NCI-H2107 (cell line): ENCODE data around the gene RNF144B.
"Not testable (repeated sequence)": the region's sequence is repeated elsewhere in the genome, so short reads cannot be mapped to it uniquely, and the experiment has no call there.

Experiments used
- DNase-seq: peaks from one replicate; lab custom pipeline; 2025; lab: John Stamatoyannopoulos, UW

The RNF144B gene

DNA sequence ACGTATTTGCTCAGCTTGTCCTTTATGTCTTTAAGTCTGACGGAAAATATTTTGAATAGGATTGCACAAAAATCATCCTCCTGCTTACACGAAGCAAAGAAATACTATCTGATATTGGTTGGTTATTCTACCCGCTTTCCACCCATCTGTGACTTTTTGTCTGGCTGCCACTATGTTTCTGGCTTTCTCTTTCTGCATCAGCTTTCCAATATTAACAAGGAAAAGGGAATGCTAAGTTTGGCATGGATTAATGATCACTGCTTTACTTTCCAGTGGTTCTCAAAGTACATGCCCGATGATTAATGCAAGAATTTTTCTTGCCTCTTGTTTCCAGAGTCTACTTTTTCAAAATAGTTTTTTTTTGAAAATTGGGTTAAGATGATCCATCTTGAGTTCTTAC, 57.0 kb downstream of the RNF144B start:
- DNase-seq = no peak

DNA sequence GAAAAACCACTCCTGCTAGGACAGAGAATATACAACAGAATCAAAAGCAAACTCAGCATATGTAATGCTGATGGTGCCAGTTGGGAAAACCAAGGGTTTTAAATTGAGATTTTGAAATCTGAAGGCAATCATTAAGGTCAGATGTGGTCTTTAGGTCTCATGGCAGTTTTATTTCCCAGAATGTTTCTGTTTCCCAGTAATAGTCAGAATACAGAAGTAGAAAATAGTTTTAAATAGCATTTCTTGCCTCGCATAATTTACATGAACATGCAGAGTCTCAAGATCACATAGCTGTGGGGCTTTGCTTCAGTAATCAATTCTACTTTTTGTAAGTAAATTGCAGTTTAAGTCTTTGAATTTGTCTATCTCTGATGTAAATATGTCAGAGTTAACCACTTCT, 58.1 kb downstream of the RNF144B start:
- no peak for DNase-seq

DNA sequence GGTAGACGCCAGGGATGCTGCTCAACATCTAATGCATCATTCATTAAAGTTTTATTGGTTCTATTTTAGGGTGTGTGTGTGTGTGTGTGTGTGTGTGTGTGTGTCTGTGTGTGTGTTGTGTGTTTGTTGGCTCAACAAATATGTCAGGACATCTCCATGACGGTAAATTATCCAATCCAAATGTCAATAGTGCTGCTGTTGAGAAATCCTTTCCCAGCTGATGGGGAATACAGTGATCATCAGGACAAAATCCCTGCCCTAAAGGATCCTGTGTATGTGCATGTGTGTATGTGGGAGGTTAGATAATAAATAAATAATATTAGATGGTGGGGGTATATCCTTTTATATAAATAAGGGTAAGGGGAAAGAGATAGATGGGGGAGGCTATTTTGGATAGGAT, 59.6 kb downstream of the RNF144B start:
- no peak for DNase-seq

DNA sequence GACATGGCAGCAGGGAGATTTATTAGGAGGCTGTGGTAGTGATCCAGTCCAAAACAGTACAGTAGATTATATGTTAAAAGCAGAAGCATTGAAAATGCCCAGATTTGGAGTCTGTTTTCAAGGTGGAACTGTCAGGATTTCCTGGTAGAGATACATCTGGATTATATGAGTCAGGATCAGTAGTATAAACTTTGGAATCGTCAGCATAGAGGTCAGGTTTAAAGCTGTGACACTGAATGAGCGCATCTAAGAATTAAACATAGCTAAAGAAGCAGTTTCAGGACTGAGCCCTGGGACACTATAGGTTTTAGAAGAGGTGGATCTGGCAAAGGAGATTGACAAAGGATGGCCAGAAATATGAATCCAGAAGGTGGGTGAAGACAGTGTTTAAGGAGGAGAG, 60.4 kb downstream of the RNF144B start:
- no peak for DNase-seq

DNA sequence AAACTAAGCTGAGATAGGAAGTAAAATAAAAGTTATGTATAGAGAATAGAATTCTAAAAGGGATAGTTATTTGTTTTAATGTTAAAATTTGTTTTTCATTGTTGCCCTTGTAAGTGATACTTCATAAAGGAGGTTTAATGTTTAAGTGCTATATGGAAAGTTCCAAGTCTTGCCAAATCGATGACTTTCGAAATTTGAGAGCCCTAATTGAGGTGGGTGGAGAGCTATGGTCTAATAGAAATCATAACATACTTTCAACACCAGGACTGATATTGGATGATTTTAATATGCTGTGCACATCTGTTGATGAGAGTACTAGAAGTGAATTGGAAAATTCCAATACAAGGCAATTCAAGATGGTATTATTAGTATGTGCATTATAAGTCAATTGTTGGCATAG, 64.6 kb downstream of the RNF144B start:
- DNase-seq = no peak

DNA sequence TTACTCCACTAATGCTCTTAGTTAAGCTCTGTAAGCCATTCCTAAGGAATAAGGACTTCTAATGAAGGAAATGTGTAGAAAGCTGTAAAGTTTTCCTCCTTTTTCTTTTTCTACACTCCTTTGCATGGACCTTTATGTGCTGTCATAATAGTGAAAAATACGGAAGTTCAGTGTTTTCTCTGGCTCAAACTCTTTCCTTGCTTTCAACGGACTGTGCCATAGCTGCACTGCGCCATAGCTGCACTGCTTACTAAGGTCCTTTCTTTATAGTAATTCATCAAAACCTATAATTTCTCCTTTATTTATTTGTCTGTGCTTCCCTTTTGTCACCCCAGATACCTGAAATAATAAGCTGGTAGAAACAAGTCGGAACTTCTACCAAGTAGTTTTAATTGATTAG, 67.3 kb downstream of the RNF144B start:
- no peak for DNase-seq

DNA sequence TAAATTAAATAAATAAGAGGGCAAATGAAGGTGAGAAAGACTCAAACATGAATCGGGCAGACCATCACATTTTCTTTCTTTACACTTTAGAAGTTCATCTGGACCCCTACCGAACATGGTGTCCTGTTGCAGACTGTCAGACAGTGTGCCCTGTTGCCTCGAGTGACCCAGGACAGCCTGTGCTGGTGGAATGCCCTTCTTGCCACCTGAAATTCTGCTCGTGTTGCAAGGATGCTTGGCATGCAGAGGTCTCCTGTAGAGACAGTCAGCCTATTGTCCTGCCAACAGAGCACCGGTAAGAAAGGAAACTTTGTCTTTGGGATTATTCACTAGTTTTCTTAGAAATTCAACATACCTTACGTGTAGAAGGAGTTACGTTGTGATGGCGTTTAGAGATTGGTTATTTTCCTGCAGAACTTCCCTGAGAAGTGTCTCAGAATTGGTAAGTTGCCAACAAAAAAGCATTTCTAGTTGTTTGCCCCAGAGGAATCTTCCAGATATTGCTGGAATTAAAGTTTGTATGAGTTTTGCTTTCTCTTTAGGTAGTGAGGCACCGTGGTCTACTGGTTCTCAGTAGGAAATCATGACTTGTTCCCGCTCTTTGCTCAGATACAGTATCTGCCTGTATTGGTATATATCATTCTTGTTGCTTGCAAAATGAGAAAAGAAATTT, 70.1 kb downstream of the RNF144B start:
- no peak for DNase-seq

DNA sequence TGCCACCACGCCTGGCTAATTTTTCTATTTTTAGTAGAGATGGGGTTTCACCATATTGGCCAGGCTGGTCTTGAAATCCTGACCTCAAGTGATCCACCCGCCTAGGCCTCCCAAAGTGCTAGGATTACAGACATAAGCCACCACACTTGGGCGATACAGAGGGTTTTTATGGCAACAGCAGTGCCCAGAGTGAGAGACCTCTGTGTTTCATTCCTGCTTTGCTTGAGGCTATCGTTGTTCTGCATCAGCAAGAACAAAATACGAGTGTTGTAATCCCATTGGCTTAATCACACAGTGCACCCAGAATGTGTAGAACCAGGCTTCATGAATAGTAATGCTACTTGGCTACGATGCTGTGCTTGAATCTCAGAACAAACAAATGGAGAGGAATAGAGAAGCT, 70.9 kb downstream of the RNF144B start:
- not testable (repeated sequence) for DNase-seq

DNA sequence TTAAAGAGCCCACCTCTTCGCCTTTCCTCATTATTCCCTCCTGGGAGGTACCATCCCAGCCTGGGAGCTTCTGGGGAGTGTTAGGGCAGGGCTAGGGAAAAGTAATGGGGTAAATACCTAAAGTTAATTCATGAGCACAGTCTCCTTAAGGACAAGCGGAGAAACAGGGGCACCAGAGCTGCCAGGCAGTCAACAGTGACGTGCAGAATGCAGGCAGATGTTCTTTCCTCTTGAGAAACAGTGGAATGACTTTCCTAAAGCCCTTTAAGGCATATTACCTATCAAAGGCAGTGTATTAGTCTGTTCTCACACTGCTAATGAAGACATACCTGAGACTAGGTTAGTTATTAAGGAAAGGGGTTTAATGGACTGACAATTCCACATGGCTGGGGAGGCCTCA, 76.3 kb downstream of the RNF144B start:
- no peak for DNase-seq

DNA sequence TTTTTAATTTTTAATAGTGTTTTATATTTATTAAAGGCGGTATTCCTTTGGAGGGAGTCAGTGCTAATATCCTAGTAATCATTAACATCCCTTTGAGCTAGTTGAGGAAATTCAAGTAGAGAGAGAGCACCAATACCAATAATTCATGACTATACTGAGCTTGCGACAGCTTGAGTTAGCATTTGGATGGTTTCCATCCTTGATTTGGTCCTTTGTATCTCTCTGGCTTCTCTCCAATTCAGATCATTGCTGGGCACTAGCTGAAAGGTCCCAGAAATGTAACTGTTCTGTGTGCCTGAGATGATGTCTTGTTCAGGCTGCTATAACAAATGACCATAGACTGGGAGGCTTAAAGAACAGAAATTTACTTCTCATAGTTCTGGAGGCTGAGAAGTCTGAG, 77.0 kb downstream of the RNF144B start:
- no peak for DNase-seq

DNA sequence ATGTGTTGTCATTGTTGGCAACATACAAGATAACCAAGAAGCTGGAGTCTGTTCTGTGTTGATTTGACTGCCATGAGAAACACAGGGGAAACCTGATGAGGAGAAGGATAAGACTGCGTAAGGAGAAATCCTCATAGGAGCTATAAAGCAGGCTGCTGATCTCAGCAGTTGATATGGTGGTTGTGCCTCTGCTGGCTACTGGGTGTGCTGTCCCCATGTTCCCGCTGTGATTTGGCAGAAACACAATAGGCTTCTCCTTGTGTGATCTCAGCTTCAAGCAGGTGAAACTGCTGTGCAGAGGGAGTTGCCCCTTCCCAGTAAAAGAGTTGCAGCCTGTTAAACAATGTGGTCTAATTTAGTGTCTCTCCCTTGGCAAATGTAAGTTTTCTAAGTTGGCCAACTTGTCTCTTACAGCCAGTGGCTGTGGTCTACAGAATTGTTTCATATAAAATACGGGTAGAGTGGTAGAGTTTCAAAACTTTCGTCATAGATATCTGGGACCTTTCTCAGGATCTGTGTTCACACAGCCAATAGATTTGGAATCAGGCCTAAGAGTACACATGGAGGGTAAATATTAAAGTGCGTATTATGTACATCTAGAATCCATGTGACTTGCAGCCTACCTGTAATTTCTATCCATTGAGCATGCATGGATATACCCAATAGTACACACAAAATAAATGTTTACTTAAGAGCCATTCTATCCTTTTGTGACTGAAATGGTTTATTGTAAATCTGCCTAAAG, 78.4 kb downstream of the RNF144B start:
- no peak for DNase-seq

DNA sequence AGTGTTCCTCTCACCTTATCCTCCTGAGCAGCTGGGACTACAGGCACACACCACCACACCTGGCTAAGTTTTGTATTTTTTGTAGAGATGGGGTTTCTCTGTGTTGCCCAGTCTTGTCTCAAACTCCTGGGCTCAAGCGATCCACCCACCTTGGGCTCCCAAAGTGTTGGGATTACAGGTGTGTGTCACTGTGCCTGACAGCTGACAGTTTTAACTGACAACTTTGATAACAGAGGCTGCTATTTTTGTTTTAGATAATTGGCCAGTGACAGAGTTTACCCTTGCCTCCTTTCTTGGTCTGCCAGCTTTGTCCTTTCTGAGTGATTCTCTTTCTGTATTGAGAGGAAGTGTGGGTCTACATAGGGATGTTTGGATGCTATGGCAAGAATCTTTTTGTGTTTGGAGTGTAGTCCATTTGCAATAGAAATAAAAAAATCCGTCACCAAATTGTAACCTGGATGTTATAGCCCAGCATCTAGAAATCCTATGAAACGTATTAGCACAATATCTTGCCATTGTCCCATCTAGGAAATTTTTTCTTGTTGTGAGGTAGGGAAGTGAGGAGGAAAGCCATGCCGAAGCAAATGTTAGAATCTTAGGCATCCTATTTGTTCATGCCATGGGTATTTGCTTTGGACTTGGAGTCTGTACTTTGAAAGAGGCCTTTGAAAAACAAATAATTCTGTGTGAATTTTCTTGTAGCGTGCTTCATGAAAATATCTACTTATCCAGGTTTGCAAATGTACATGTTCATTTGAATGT, 80.8 kb downstream of the RNF144B start:
- DNase-seq = no peak

DNA sequence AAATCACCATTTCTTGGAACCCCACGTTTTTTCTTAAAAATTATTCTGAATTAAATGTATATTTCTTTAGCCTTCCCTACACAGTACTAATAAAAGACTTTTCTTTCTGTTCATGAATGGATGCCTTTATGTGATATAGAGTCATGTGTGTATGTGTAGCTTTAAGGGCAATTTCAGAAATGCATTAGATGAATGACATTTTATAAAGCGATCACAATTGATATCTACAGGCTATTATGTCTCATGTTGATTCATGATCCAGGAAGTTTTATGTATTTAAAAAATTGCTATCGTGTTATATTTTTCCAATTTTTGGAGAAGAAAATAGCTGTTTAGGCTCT, 81.3 kb downstream of the RNF144B start:
- DNase-seq = no peak

DNA sequence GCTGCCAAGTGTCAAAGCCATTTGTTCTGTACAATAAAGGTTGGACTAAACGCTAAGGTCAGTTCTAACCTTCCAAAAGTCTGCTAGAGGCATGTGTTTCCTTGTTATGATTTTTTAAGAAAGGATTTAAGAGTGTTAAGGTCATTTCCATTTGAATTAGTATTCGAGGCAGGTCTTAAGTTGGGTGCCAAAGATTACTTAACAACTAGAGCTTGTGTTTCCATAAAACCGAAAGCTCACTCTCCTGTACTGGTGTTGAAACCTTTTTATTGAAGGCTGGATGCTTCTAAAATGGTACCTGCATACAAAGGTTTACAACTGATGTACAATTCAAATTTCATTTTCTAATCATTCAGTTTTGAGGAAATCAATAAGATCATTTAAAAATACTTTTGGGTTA, 82.4 kb downstream of the RNF144B start:
- DNase-seq = no peak

DNA sequence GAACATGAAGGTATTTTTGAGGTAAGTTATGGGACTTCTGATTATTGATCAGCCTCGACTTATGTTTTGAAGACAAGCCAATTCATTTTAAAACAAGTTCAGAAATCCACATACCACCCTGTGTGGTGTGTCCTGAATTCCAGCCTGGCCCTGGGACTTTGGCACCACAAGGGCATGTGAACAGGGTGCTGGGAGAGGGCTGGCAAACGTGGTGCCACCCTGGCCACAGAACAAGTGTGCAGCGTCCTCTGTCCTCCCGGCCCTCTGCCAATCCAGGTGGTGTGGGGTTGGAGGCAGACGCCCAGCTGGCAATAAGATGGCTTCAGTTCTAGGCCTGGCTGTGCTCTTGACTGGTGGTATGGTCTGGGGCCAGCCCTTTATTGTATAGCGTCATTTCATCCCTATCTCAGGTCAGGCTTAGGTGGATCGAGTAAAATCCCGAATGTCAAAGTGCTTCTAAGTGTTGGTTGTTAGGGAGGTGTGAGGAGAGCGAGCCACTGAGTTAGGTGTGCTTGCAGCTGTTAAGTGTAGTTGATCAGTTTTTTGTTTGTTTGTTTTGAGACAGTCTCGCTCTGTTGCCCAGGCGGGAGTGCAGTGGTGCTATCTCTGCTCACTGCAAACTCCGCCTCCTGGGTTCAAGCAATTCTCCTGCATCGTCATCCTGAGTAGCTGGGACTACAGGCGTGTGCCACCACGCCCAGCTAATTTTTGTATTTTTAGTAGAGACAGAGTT, 84.2 kb downstream of the RNF144B start:
- DNase-seq = no peak

DNA sequence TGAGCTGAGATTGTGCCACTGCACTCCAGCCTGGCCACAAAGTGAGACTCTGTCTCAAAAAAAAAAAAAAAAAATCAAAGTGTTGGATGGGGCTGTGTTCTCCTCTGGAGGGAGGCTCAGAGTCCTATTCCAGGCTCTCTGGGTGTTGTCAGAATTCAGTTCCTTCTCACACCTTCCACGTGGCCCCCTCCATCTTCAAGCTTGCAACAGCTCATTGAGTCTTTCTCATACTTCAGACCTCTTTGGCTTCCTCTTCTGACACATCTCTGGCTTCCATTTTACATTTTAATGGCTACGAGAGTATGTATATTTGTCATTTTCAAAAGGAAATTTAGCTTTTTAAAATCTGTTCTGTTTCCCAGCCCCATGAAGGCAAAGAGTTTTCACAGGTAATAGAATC, 85.8 kb downstream of the RNF144B start:
- DNase-seq = no peak

DNA sequence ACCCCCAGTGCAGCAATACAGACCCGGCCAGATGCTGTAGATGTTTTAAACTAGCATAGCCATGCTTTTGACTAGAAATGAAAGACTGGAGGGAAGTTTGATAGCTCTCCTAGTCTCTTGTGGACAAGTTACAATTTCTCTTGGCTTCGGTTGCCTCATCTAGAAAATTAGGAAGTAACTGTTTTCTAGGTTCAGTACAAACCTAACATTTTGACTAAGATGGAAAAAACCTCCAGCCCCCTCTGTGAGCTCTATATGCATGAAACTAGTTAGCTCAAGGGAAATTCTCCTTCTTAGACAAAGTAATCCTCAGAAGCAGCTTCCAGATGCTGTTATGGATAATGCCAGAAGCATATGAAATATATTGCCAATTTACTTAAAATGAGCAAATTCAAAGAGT, 86.6 kb downstream of the RNF144B start:
- no peak for DNase-seq

DNA sequence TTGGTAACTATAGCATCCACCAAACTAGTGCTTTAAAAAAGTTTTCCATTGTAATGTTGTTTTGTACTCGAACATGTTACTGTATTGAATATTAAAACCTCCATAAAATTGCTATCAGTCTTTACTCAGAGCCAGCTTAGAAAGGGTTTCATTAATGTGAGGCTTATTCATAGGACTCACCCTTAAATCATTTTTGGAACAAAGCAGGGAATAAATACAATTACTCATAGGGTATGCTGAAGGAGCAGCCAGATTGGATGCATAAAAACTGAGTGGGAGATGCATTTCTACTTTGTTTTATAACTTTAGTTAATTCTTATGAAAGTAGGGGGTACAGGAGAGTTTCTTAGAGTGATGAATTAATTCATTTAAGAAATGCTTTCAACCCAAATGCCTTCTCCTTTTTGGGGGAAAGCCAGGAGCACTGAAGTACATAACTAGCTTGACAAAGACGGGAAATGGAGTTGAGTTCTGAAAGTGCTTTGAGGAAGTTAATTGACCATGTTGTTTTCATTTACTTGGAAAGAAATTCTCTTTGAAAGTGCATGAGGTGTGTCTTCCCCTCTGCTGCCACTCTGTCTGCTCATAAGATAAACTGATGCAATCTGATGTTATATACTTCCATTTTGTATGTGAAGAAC, 90.3 kb downstream of the RNF144B start:
- DNase-seq = no peak

DNA sequence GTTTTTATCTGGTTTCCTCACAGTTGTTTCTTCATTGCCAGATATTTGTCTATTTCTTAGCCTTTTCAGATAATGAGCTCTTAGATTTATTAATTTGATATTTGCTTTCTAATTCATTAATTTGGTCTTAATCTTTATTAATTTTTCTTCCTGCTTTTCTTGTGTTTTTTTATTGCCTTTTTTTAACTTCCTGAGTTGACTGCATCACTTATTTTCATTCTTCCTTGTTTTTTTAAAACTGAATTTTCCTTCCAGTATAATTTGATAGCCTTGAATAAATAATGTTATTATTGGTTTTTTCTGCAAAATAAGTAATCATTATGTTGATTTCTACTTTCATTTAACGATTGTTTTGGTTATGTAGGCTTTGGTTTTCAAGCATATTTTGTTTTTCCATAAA, 91.5 kb downstream of the RNF144B start:
- DNase-seq = no peak

DNA sequence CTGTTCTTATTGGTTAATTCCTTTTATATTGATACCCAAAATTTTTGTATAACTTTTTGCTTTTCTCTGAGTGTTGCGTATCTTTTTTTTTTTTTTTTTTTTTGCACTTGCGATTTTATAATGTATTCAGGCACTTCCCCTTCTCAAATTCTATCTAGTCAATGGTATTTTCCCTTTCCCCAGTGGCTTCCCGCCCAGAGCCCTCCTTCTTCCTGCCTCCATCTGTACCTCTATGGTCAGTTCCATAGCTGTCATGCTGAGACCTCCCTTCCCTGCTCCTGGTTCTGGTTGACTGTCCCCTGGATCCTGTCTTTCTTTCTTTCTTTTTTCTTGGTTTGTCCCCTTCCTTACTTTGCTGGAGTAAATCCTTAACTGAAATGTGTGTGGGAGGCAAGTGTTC, 94.7 kb downstream of the RNF144B start:
- no peak for DNase-seq

DNA sequence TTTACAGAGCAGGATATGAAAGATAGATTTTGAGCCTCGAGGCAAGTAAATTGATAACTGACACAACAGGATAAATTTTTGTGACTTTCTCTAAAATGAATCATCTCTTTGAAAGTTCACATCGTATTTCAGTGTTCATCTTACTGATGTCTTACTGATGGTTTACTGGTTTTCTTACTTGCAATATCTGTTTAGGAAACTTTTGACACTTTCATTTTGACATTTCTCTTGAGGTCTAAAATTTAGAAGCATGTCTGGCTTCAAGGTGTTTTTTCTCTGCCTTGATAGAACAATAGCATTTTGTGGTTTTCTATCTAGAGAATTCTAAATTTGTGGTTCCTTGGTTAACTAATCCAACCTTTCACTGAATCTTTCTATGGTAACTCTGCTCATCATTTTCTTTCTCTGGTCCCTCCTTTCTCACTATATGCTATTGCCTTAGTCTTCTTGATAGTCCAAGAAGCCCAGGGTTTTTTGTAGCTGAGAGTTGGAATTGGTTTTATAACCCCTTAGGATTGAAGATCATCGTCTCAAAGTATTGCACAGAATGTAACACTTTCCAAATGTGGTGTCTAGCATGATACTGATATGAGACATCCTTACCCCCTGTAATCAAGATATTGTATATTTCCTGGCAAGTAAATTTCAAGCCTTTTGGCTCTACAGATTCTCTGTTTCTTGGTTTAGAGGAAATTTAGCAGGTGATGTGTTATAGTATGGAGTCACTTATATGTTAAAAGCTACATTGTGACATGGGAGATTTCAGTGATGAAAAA, 98.7 kb downstream of the RNF144B start:
- no peak for DNase-seq
